Skeletal muscle cell (primary cell): ENCODE data around the gene NPNT.
"Not testable (repeated sequence)": the region's sequence is repeated elsewhere in the genome, so short reads cannot be mapped to it uniquely, and the experiment has no call there.

Experiments
- DNase-seq: peaks from one replicate; pipeline ENCODE4 v3.0.0-alpha.2; 2010; ENCODE audit warnings: low read depth
- H3K4me3 ChIP-seq: 2 replicates; pipeline ENCODE4 v1.5.1; 2011; ENCODE audit warnings: low read depth, mild to moderate bottlenecking, control low read depth, low read length, moderate library complexity

NPNT gene, protein sequence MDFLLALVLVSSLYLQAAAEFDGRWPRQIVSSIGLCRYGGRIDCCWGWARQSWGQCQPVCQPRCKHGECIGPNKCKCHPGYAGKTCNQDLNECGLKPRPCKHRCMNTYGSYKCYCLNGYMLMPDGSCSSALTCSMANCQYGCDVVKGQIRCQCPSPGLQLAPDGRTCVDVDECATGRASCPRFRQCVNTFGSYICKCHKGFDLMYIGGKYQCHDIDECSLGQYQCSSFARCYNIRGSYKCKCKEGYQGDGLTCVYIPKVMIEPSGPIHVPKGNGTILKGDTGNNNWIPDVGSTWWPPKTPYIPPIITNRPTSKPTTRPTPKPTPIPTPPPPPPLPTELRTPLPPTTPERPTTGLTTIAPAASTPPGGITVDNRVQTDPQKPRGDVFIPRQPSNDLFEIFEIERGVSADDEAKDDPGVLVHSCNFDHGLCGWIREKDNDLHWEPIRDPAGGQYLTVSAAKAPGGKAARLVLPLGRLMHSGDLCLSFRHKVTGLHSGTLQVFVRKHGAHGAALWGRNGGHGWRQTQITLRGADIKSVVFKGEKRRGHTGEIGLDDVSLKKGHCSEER

DNA sequence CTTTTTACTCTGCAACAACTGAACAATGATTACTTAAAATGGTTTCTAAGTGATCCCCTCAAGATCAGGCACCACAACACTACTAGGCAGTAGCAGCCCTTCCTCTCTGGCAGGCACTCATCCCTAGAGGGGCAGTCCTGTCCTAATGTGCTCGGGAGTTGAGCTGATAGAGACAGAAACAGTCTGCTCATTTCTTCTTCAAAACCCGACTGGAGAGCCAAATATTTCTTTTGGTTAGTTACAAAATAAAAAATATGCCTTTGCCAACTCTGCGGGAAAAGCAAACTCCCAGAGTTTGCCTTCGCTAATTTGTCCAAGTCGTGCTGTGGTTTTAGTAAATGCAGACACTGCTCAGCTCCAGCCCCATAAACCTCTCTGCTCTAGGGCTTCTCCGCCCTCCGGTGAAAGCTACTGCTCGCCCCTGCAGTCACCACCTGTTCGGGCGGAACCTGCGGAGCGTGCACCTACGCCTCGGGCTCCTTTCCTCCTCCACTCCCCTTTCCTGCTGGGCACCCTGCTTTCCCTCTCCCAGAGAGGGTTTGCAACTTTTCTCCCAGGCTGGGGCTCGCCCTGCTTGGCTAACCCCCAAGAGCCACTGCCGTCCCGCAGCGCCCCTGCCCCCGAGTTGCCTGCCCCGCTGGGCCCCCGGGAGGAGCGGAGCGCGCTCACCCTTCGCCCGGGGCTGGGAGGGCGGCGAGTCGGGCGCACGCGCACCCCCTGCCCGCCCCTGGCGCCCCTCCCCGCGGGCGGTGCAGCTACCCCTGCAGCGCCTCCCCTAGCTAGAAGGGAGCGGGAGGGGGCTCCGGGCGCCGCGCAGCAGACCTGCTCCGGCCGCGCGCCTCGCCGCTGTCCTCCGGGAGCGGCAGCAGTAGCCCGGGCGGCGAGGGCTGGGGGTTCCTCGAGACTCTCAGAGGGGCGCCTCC lies at the start of gene NPNT:
TSS of gene NPNT (plus strand) at position 812 of the 923 bp plus-strand sequence. CDS start 182 bp downstream, outside the sequence.
- peak within 1 kb of the TSS; percentile 39 for H3K4me3 ChIP-seq
- DNase-seq = no peak

DNA sequence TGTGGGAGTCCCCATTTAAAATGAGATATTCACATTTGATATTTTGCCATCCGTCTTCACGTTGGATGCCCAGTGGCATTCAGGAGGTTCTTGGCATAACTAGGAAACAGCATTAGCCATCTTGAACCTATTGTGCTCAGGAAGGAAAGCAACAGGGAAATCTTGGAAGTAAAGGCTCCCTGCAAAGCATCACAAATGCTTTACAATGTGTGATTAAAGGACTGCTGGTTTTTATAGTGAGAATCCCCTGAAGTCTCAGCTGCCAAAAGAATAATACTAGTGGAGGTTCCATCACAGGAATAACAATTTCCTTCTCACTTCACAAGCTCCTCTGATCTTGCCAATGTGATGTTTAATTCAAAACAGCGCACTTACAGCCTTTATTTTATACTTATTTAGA lies 49.7 kb upstream of the NPNT start:
- no peak for DNase-seq
- H3K4me3 ChIP-seq = no peak overlapping the region

DNA sequence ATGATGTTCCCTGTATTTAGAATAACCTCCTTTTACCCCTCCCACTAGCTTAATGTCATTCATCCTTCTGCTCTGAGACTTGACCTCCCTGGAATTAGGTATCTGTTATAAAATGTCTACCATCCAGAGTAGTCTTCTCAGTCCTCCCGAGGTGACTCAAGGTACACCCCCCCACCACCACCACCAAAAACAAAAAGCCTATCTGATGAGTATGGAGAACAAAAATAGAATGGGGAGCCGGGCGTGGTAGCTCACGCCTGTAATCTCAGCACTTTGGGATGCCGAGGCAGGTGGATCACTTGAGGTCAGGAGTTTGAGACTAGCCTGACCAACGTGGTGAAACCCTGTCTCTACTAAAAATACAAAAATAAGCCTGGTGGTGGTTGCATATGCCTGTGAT lies 46.9 kb upstream of the NPNT start:
- not testable (repeated sequence) for DNase-seq, H3K4me3 ChIP-seq

DNA sequence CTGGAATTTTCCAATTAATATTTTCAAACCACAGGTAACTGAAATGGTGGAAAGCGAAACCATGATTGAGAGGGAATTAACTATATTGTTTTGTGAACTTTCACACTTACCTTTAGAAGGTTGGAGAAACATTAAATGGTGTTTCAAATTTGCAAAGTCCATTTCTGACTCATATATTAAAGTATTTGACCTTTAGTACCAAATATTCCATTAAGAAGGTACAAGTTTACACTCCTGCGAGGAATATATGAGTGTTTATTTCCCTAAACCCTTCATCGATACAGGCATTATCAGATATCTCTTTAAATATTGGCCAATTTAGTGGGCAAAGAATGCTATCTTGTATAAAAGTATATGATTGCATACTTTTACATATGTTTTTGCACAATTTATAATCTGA lies 44.1 kb upstream of the NPNT start:
- no peak overlapping the region for H3K4me3 ChIP-seq
- no peak for DNase-seq

DNA sequence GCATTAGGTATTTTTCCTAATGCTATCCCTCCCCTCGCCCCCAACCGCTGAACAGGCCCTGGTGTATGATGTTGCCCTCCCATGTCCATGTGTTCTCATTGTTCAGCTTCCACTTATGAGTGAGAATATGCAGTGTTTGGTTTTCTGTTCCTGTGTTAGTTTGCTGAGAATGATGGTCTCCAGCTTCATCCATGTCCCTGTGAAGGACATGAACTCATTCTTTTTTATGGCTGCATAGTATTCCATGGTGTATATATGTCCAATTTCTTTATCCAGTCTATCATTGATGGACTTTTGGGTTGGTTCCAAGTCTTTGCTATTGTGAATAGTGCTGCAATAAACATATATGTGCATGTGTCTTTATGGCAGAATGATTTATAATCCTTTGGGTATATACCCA lies 43.0 kb upstream of the NPNT start:
- H3K4me3 ChIP-seq, DNase-seq: not testable (repeated sequence)

DNA sequence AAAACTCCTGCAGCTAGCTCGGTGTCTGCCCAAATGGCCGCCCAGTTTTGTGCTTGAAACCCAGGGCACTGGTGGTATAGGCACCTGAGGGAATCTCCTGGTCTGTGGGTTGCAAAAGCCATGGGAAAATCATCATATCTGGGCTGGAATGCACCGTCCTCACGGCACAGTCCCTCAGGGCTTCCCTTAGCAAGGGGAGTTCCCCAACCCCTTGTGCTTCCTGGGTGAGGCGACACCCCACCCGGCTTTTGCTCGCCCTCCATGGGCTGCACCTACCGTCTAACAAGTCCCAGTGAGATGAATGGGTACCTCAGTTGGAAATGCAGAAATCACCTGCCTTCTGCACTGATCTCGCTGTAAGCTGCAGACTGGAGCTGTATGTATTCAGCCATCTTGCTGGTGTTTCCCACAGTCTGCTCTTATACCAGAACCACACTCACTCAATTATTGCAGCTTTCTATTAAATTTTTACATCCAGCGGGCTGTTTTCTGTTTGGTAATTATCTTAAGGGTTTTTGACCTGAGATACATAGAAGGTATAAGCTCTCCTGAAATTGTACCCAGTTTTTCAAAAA lies 36.7 kb upstream of the NPNT start:
- no peak for DNase-seq
- H3K4me3 ChIP-seq = no peak overlapping the region

DNA sequence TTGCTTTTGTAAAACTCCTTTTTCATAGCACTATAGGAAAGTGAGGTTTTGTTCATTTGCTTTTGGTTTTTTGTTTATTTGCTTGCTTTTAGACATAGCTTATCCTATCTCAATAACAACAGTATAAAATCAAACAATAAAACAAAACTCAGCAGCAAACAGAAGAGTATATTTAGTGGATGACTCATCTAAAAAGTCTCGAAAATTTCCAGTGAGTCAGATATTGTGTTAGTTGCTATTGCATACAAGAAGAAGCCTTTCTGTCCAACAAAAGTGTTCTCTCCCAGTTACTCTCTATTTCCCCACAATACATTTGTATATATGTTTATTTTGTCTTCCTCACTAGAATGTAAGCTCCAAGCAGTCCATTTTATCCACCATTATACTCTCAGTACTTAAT lies 36.0 kb upstream of the NPNT start:
- DNase-seq = peak; percentile 40
- no peak overlapping the region for H3K4me3 ChIP-seq

DNA sequence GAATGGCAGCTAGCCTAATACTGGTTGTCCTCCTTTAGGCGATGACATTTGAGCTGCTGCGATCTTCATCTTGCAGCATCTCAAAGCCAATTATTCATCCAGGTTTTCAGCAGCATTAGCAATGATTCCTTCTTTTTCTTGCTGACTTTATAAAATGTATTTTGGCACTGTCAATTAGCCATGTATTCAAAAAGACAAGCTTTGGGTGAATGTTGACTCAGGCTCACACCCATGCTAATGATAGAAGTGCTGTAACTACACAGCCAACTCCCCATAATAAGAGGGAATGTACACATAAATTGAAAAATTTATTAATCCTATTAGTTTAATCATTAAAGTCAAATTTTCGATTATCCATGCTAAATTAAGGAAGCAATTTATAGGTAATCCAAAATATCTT lies 24.3 kb upstream of the NPNT start:
- no peak for DNase-seq
- H3K4me3 ChIP-seq = no peak overlapping the region

DNA sequence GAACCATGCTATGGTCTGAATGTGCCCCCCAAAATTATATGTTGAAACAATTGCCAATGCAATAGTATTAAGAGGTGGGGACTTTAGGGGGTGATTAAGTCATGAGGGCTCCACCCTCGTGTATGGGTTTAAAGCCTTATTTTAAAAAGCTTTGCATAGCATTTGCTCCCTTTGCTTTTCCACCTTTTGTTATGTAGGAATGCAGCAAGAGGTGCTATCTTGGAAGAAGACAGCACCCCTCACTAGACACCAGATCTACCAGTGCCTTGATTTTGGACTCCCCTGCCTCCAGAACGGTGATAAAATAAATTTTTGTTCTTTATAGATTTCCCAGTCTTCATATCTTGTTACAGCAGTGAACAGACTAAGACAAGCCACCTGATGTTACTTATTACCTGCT lies 23.3 kb upstream of the NPNT start:
- no peak for DNase-seq
- H3K4me3 ChIP-seq = no peak overlapping the region

DNA sequence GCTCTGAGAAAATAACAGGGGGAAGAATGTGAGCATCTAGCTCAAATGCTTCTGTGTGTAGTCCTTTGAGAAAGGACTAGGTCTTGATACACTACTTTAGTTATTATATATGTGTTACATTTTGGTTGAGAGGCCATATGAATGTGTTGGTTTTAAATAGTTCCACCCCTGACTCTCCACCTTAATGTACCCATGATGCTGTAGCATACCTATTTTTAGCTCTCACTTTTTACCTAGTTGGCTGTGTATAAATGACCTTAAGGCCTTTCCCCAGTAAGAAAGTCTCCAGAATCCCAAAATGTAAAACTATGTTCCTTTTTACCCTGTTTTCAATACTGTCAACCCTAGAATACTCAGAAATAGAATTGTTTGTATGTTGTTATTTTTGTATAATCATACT lies 20.0 kb upstream of the NPNT start:
- DNase-seq = no peak
- H3K4me3 ChIP-seq = no peak overlapping the region

DNA sequence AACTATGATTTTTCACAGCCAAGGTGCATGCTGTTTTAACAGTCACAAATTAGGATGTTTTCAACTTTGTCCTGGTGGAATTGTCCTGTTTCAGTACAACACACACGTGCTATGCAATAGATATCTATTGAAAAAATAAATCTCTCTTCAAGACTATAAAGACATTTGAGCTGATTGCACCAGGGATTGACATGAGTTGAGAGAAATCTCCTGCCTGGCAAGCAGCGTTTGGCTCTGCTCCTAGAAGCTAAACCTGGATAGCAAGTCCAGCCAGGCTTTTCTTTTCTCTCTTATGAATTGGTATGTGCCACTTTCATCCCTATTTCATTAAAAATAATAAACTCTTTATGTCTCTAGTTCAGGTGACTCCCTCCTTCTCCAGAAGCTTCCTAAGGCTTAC lies 16.6 kb upstream of the NPNT start:
- no peak overlapping the region for H3K4me3 ChIP-seq
- DNase-seq = no peak

DNA sequence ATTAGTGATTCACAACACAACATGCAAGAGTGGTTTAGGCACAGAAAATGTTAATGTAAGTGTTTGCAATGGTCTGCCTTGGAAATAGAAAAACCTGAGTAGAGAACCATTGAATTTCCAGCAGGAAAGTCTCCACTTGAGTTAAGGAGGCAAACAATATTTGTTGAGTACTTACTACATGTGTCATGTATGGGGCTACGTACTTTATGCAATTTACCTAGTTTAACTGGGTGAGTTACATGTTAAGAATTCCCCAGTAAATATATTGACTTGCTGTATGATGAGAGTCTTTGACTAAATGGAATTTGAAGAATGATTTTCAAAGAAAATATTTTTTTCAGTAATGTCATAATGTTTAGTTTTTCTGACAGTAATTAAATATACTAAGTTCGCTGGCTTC lies 7.8 kb upstream of the NPNT start:
- no peak overlapping the region for H3K4me3 ChIP-seq
- no peak for DNase-seq

DNA sequence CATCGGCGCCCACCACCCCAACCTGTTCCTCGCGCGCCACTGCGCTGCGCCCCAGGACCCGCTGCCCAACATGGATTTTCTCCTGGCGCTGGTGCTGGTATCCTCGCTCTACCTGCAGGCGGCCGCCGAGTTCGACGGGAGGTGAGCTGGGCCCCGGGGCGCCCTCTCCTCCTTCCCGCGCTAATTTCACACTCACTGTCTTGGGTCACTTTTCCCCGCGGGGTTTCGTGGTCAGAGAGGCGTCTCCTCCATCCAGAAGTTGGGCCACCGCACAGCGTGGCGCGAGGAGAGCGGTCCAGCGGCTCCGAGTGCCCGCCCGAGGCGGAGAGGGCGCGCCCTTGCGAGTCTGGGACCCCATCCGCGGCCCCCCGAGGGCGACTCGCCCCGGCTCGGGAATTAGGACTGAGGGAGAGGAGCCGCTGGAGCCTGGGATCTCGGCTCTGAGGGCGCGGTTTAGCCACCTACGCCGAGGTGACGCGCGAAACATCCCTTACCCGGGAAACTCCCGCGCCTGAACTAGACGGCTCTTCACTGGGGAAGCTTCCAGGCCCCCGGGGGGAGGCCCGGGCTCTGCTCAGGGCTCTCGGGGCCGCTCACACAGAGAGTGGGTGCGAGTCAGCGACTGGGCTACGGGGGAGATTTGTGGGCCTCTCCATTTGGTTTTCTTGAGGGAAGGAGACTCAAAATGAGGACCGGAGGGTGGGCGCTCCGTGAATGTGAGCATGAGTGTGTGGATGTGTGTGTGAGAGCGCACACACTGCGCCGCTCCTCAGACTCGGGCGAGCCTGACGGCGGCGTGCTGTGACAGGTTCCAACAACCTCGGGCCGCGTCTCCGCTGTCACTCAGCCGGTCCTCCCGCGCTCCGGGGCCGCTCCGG lies 551 bp downstream of the NPNT start:
- peak overlapping the region; percentile 39 for H3K4me3 ChIP-seq
- DNase-seq = no peak

DNA sequence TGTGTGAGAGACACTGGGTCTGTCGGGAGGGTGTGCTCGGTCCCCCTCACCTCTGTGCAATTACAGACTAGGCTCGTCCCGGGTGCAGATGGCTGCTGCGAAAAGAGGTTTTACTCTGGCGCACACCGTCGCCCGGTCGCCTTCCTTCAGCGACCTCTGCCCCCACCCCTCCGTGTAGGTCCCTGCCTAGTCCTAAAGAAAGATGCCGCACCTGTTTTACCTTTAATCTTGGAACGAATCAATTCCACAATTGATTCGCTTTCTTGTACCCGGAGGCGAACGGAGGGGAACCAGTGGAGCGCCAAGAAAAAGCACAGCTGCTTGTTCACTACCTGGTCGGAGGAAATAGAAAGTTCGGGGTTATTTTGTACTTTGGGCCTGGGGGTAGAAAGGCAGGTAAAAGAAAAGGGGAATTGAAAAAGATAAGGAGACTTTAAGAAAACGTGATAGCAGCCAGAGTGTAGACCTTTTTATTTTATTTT lies 1.2 kb downstream of the NPNT start:
- DNase-seq = no peak
- H3K4me3 ChIP-seq = peak overlapping the region; percentile 39

DNA sequence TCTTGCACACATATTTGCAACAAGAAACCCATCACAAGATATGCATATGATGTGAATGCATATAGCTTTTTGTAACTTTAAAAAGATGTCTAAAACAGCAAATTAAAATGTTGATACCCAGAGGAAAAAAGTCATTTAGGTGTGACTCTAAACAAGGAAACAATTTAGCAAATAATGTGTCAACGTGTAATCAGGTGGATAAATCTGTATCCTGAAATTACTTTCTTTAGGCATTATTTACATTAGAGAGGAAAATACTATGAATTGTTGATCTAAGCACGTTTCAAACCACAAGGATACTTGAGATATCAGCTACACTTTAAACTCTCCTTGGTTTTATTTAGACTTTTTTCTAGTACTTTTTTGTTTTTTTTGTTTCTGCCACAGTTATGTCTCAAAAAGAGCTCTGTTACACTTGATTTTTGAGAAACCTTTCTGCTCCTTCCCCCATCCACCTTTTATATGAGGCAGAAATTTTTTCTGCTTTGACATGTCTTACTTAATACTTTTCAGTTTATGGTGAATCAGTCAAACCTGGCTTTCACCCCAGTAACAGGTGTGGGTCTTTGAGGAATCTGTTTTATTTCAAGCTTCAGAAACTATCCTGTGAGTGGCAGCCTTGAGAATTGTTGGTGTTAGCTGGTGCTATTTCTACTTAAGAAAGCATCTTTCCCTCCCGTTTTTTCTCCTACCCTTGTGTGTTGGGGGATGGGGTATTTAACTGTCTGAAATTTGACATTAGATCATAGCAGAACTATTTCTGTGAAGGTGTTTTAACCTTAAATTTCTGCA lies 1.9 kb downstream of the NPNT start:
- no peak overlapping the region for H3K4me3 ChIP-seq

DNA sequence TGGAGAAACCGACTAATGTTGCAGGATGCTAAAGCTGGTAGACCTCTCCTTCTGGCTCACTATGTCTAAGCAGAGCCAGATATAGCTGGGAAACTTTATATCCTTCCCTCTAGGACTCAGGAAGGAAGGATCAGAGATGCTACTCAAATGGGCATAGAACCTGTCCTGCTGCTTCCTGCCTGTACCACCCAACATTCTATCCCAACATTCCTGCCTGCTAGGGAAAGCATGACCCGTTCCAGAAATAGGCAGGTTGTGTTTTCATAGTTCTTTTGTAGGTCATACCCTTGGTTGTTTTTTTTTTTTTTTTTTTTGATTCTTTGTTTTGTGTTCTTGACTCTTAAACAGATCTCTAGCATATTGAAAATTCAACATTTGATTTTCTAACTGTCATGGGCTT lies 5.3 kb downstream of the NPNT start:
- DNase-seq = no peak
- H3K4me3 ChIP-seq = no peak overlapping the region

More for the DNA sequence above, 1.9 kb downstream of the NPNT start:
- DNase-seq = no peak

DNA sequence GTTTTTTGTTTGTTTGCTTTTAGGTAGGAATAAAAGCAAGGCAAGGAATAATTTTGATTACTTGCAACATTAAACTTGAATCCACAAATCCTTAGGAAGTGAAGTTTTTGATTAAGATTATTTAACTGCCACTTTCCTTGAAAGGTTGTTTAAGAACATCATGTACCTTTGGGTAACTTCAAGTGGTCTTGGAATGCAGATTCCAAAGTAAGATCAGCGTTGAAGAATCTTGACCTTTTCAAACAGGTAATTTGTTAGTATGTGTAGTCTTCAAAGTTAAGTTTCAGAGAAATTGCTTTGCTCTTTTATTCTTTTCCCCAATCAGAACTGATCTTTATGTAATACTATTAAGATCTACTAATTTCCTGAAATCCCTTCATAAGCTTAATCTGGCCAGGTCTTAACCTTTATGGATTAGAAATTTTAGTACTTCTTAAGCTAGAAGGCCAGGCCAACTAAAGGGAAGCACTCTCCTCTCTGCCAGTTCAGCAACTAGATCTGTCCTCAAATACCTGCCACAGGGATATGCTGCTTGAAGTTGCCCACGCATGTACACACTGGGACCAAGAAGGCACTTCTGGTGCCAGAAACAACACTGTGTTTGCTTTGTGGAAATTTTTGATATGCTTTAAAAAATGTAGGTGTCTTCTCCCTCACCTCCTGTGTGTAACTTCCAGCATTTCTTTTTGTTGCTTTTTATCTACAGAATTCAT lies 7.4 kb downstream of the NPNT start:
- no peak for DNase-seq
- no peak overlapping the region for H3K4me3 ChIP-seq
